Measurements from ENCODE around the gene CD247. TPM values are rescaled to one million over a fixed set of nuclear protein-coding genes. Genes with fewer than 3 reads are reported as not detected.

The CD247 gene
- total RNA-seq, 2 donors from 2014 or later, result 0.79 to 1.1 TPM

- DNase-seq (ENCODE audit: low spot score), result no peak
- Histone ChIP-seq H3K27me3 (no peaks in the 10 kb centered on the region), H3K36me3 (no peaks in the 10 kb centered on the region), H3K9me3 (no peaks in the 10 kb centered on the region), H3K4me1 (no peaks in the 10 kb centered on the region), H3K27ac (no peak overlapping the region), H3K4me3 (no peak overlapping the region)
- TF ChIP-seq, protein P1, sequence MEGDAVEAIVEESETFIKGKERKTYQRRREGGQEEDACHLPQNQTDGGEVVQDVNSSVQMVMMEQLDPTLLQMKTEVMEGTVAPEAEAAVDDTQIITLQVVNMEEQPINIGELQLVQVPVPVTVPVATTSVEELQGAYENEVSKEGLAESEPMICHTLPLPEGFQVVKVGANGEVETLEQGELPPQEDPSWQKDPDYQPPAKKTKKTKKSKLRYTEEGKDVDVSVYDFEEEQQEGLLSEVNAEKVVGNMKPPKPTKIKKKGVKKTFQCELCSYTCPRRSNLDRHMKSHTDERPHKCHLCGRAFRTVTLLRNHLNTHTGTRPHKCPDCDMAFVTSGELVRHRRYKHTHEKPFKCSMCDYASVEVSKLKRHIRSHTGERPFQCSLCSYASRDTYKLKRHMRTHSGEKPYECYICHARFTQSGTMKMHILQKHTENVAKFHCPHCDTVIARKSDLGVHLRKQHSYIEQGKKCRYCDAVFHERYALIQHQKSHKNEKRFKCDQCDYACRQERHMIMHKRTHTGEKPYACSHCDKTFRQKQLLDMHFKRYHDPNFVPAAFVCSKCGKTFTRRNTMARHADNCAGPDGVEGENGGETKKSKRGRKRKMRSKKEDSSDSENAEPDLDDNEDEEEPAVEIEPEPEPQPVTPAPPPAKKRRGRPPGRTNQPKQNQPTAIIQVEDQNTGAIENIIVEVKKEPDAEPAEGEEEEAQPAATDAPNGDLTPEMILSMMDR (IDR thresholded peaks at IDR 0.05), result no peak
Measured at GRCh38 chr1:167487614-167488013, 30.7 kb downstream of the CD247 start.

DNA sequence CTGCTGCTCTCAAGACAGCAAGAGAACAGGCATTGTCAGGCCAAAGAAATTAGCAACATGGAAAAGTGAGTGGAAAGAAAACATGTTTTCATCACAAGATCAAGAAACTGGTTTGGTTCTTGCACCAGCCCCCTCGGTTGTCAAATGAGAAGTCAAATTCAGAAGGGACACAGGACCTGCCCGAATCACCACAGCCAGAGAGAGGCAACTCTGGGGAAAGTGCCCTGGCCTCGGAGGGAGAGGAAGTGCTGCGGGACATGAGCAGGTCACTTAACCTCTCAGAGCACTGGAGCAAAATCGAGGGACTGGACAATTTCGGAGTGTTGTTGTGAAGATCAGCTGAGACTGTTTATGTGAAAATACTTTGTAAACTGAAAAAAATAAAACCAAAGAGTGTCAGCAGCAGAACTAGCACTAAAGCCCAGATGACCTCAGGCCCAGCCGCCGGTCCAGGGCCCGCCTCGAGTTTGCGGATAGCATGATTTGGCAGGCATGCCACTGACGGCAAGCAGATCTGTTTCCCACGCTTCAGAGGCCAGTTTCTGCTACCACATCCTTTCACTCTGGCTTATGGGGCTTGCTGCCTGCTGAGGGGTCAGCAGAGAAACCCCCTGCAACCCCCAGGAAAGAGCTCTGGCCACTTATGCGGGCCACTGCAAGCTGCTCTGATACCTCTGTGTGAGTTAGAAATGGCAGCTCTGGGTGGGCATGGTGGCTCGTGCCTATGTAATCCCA is 32.1 kb downstream of the CD247 start:
- Histone ChIP-seq H3K36me3 (no peaks in the 10 kb centered on the region), H3K4me3 (no peak overlapping the region), H3K4me1 (no peaks in the 10 kb centered on the region), H3K27me3 (no peaks in the 10 kb centered on the region), H3K27ac (no peak overlapping the region), H3K9me3 (no peaks in the 10 kb centered on the region)
- DNase-seq (ENCODE audit: low spot score), result no peak
- TF ChIP-seq, protein P1 (IDR thresholded peaks at IDR 0.05), result no peak

- TF ChIP-seq, protein P1 (IDR thresholded peaks at IDR 0.05), result no peak
- H3K27me3 ChIP-seq, result no peaks in the 10 kb centered on the region
Measured at GRCh38 chr1:167484726-167485502, 33.4 kb downstream of the CD247 start.

DNA sequence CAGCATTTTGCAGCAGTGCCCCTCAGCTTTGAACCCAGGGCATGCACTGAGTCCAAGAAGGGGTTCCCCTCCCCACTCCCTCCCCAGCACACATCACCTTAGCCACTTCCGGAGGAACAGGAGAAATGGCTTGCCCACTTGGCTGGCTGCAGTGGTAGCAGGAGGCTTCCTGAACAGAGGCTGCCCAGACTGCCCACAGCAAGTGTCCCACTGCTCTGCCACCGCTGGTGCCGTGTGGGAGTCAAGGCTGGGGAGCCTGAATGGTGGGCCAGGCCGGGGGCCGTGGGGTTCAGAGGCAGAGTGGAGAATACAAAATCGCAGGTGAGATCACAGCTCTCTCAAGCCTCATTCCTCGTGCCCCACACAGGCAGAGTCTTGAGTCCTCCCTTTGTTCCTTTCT is 34.5 kb downstream of the CD247 start:
- Histone ChIP-seq H3K27me3 (no peaks in the 10 kb centered on the region), H3K27ac (no peak overlapping the region), H3K9me3 (no peaks in the 10 kb centered on the region), H3K4me3 (no peak overlapping the region), H3K4me1 (no peaks in the 10 kb centered on the region), H3K36me3 (no peaks in the 10 kb centered on the region)
- DNase-seq (ENCODE audit: low spot score), result no peak
- TF ChIP-seq, protein P1 (IDR thresholded peaks at IDR 0.05), result no peak

More at GRCh38 chr1:167484726-167485502, 33.4 kb downstream of the CD247 start:
- Histone ChIP-seq H3K9me3 (no peaks in the 10 kb centered on the region), H3K4me3 (no peak overlapping the region), H3K36me3 (no peaks in the 10 kb centered on the region), H3K27ac (no peak overlapping the region), H3K4me1 (no peaks in the 10 kb centered on the region)
- no peak for DNase-seq (ENCODE audit: low spot score)

- H3K27ac ChIP-seq, result no peak overlapping the region
- TF ChIP-seq, protein P1 (IDR thresholded peaks at IDR 0.05), result no peak
- no peak overlapping the region for H3K4me3 ChIP-seq
- no peaks in the 10 kb centered on the region for H3K27me3 ChIP-seq
- no peak for DNase-seq (ENCODE audit: low spot score)
- H3K9me3 ChIP-seq, result no peaks in the 10 kb centered on the region
- H3K4me1 ChIP-seq, result no peaks in the 10 kb centered on the region
- no peaks in the 10 kb centered on the region for H3K36me3 ChIP-seq
Measured at GRCh38 chr1:167482184-167482583, 36.1 kb downstream of the CD247 start.

All from right atrium auricular region (tissue), 2 donors.